MV-4-11 (cell line): Measurements from ENCODE around the gene STPG3.

ENCODE experiments used
- DNase-seq: peaks from one replicate; lab custom pipeline; 2025; lab: John Stamatoyannopoulos, UW

The STPG3 gene

DNA sequence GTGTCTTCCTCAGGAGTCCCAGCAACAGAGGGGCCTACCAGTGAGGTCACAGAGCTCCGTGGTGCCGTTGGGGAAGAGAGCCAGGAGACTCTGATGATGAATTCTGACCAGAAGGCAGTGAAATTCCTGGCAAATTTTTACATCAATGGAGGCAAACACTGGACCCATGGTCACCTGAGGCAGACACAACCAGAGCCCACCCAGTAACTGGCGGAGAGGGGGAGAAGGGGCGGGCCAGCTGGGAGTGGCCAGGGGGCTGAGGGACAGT is at the start of gene STPG3:
TSS of gene STPG3 (plus strand) at position 93 of the 268 bp plus-strand sequence. CDS start at position 94, 1 bp downstream.
- no peak for DNase-seq

DNA sequence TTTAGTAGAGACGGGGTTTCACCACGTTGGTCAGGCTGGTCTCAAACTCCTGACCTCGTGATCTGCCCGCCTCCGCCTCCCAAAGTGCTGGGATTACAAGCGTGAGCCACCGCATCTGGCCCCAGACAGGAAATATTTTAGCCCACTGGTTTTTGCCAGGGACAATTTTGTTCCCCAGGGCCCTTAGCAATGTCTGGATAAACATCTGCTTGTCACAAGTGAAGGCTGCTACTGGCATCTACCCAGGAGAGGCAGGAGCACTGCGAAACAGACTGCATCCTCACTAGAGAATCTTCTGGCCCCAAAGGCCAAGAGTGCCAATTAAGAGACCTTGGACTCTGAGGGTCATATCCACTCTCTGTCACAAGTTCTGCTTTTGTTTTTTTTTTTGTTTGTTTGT is 48.1 kb upstream of the STPG3 start:
- peak; percentile 53 for DNase-seq

GRCh38 chr9:137204731-137205125 is 46.4 kb upstream of the STPG3 start:
- no peak for DNase-seq

DNA sequence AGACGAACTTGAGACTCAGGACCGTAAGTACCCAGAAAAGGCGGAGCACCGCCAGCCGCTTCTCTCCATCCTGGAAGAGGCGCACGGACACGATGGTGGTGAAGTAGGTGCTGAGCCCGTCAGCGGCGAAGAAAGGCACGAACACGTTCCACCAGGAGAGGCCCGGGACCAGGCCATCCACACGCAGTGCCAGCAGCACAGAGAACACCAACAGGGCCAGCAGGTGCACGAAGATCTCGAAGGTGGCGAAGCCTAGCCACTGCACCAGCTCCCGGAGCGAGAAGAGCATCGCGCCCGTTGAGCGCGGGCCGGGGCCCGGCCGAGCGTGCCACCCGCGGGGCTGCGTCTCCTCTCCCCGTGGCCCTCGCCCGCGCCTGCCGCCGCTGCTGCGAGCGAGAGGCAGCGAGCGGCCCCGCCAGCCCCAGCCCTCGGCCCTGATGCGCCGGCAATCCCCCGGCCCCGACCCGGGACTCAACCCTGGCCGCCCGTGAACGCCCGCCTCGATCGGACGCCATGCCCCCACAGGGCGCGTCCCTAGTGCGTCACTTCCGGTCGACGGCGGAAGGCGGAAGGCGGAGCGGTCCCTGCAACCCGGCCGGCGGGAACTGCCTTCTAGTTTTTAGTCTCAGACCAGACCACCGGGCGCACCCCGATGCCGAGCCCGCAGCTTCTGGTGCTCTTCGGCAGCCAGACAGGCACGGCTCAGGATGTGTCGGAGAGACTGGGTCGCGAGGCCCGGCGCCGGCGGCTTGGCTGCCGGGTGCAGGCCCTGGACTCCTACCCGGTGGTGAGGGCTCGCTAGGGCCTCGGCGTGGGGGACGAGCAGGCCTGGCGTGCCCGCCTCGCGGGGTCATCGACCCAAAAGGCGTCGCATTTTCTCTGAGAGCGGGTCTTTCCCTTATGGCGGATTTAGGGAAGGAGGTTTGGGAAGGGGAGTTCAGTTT is 45.7 kb upstream of the STPG3 start, which contains the start of the genes NDOR1 and TMEM203:
TSS of gene NDOR1 (plus strand) at position 575 of the 944 bp plus-strand sequence. CDS start at position 653, 78 bp downstream.
TSS of gene TMEM203 (minus strand) at position 523 of the 944 bp plus-strand sequence. CDS start at position 289, 234 bp downstream.
- DNase-seq, result peak; percentile 65

DNA sequence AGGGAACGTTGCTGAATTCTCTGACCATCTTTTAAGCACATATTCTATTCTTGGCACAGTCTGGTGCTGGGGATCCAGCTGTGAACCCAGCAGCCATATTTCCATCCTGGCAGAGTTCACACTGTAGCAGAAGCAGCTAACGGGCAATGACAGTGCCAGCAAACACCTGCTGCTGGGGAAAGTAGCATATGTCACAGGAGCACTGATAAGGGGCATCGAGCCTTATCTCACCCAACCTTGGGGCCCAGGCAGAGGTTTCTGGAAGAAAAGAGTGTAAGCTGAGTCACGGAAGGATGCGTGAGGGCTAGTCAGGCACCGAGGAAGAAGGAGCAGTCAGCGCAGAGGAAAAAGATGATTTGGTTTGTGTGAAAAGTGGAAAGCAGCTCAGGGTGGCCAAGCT is 44.5 kb upstream of the STPG3 start:
- no peak for DNase-seq

DNA sequence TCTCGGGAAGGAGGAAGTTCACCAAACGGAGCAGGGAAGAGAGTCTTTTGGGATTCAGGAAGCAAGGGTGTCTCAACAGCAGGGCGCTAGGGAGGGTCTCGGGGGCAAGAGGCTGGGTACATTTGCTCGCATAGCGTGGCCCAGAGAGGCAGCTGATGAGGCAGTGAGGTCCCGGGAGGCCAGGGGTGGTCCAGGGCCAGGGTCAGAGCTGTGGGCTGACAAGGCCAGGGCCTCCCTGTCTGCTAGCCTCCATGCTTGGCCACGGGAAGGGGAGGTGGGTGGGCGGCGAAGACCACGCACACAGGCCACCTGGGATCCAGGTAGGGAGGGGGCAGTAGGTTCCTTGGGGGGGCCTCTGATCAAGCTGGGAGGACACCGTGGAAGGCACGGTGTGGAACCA is 39.6 kb upstream of the STPG3 start:
- DNase-seq, result no peak

DNA sequence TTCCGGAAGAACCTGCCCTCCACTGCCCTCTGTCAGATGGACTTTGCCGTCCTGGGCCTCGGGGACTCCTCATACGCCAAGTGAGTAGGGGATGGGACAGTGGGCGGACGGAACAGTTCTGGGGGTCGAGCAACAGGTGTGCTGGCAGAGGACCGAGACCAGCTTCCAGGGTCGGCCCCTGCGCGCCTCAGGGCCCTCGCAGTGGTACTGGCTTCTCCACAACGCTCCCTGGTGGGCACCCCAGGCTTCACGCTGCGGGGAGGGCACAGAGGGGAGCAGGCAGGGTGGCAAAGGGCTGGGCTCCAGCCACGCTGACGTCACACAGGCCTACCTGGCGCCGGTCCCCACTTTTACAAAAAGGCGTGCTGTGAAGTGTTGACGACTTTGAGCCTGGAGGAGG is 38.6 kb upstream of the STPG3 start:
- no peak for DNase-seq

GRCh38 chr9:137213160-137214060 is 37.7 kb upstream of the STPG3 start:
- no peak for DNase-seq

DNA sequence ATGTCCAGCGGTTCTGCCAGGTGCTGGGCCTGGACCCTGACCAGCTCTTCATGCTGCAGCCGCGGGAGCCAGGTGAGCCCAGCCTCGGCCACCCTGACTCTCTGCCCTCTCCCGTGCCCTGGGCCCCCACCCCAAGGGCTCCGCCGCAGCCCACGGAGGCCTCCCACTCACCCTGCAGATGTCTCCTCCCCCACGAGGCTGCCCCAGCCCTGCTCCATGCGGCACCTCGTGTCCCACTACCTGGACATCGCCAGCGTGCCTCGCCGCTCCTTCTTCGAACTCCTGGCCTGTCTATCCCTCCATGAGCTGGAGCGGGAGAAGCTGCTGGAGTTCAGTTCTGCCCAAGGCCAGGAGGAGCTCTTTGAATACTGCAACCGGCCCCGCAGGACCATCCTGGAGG is 36.5 kb upstream of the STPG3 start:
- no peak for DNase-seq

DNA sequence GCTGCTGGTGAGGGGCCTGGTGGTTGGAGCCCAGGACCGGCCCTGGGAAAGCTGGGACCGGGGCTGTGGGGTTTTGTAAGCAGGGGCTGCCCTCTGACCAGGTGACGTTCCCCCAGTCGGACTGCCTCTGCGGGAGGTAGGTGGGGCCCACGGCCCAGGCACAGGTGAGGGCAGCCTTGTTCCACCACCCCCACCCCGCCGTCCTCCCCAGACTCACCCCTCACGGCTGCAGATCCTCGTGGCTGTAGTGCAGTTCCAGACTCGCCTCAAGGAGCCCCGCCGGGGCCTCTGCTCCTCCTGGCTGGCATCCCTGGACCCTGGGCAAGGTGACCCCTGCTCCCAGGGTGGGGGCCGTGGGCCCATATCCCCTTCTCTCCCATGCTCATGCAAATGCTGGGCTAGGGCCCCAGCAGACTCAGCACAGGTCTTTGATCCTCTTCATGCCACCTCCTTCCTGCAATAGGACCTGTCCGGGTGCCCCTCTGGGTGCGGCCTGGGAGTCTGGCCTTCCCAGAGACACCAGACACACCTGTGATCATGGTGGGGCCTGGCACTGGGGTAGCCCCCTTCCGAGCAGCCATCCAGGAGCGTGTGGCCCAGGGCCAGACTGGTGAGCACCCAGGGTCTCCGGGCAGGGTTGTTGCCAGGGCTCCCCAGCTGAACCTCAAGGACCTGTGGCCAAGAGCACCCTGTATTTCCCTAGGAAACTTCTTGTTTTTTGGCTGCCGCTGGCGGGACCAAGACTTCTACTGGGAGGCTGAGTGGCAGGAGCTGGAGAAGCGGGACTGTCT is 35.7 kb upstream of the STPG3 start:
- DNase-seq, result no peak

- DNase-seq, result no peak
These were observed 34.7 kb upstream of the STPG3 start for GRCh38 chr9:137216188-137216965.

DNA sequence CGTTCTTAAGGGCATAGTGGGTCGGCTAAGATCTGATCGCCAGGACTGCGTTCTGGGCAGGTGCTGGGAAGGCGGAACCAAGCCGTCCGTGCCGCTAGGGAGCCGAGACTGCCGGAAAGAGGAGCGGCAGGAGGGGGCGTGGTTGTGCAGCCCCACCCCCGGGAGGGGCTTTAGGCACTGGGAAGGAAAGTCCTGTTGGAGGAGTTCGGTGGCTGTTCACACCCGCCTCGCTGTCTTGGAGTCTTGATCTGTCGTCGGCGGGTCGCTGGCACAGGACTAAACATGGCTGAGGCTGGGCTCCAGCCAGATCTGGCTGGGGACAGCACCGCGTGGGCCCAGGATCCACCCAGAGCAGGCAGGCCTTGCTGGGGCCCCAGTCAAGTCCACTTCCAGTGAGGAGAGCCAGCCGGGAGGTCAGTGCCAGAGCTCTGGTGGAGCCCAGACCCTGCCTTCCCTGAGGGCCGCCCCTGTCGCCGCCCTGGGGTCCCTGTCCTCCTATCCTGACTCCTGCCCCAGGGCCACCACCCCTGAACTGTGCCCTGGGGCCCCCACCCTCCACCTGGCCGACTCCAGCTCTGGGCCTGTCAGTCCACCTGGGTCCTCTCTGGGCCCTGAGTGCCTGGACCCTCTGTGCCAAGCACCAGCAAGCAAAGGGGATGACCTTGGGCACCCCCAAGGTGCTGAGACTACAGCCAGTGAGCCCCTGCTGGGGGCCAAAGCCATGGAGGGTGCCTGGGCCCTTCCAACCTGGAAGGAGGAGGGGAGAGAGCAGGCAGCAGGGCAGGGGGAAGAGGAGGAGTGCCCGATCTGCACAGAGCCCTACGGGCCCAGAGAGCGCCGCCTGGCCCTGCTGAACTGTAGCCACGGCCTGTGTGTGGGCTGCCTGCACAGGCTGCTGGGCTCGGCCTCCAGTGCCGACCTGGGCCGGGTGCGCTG is 33.5 kb upstream of the STPG3 start:
- peak; percentile 64 for DNase-seq

DNA sequence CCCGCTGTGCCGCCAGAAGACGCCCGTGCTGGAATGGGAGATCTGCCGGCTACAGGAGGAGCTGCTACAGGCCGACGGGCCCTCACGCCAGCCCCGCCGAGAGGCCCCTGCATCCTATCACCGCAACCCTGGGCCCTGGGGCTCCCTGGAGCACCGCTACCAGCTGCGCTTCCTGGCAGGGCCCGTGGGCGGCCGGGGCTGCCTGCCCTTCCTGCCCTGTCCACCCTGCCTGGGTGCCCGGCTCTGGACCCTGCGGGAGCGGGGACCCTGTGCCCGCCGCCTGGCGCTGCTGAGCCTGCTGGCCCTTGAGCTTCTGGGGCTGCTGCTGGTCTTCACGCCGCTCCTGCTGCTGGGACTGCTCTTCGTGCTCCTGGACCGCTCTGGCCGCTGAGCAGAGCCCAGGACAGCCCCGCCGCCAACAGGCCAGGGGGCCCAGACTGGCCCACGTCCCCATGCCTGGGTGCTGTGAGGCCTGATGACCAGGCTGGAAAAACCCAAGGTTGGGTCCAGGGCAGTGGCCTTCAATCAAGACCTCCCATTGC is 32.8 kb upstream of the STPG3 start:
- no peak for DNase-seq

- peak; percentile 35 for DNase-seq
These were observed 32.3 kb upstream of the STPG3 start for GRCh38 chr9:137218754-137219271.

- no peak for DNase-seq
These were observed 31.2 kb upstream of the STPG3 start for GRCh38 chr9:137219757-137220316.

GRCh38 chr9:137220317-137221094 is 30.6 kb upstream of the STPG3 start:
- no peak for DNase-seq

DNA sequence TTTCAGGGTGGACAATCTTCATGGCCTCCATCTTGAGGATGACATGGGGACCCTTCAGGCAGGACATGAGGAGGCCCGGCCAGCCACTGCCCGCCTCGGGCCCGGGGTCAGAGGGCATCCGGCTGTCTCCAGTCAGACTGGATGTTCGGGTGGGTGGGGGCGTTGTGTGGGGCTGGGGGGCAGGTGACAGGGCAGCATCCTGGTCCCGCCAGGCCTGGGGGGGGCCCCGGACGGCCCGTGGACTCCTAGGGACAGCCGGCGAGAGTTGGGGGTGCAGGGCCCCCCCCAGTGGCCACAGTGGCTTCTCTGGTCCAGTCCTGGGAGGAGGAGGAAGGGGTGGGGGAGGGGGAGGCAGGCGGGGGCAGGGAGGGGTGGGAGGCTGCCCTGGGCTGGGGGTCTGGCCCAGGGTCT is 30.0 kb upstream of the STPG3 start:
- DNase-seq, result no peak

GRCh38 chr9:137221506-137222111 is 29.5 kb upstream of the STPG3 start:
- DNase-seq, result no peak
